ENCODE data around the gene PLA2G10.
"Not testable (repeated sequence)": the region's sequence is repeated elsewhere in the genome, so short reads cannot be mapped to it uniquely, and the experiment has no call there.

PLA2G10 gene

DNA sequence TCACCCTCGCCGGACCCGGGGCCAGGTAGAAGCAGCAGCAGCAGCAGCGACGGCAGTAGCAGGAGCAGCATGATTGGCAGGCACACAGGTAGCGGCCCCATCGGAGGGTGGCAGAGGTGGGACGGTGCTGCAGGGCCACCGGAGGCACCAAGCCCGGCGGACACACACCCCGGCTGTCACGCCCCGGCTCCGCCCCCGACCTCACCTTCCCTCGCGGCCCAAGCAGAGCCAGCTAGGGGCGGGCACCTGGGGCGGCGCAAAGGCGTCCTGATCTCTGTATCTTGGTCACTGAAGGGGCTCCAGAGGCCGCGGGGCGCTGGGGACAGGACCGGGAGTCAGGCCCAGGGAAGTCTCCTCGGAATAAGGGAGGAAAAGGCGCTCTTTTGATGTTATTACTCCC, at the start of gene PLA2G10:
PLA2G10 (minus strand) TSS at position 180 of the 400 bp plus-strand sequence; CDS start at position 101, 79 bp downstream.
- DNase-seq (ENCODE audit: low read depth in 4 of 4, low spot score in 1 of 4): not testable (repeated sequence)

- DNase-seq (ENCODE audit: low read depth in 4 of 4, low spot score in 1 of 4): not testable (repeated sequence)
Measured at GRCh38 chr16:14742273-14743128, 48.4 kb upstream of the PLA2G10 start, which contains the start of gene NPIPA2. TSS of gene NPIPA2 (plus strand) at chr16:14742533. CDS start at chr16:14748066, 5,533 bp downstream.

- DNase-seq (ENCODE audit: low read depth in 4 of 4, low spot score in 1 of 4): not testable (repeated sequence)
Measured at GRCh38 chr16:14741794-14742193, 47.7 kb upstream of the PLA2G10 start.

- not testable (repeated sequence) for DNase-seq (ENCODE audit: low read depth in 4 of 4, low spot score in 1 of 4)
Measured at GRCh38 chr16:14740832-14741385, 46.8 kb upstream of the PLA2G10 start.

GRCh38 chr16:14733233-14733632, 39.1 kb upstream of the PLA2G10 start:
- DNase-seq (ENCODE audit: low read depth in 4 of 4, low spot score in 1 of 4): not testable (repeated sequence)

GRCh38 chr16:14703156-14704011, 9.3 kb upstream of the PLA2G10 start, which contains the start of gene NPIPA3:
TSS of gene NPIPA3 (plus strand) at chr16:14703411. CDS start at chr16:14708944, 5,533 bp downstream.
- not testable (repeated sequence) for DNase-seq (ENCODE audit: low read depth in 4 of 4, low spot score in 1 of 4)

DNA sequence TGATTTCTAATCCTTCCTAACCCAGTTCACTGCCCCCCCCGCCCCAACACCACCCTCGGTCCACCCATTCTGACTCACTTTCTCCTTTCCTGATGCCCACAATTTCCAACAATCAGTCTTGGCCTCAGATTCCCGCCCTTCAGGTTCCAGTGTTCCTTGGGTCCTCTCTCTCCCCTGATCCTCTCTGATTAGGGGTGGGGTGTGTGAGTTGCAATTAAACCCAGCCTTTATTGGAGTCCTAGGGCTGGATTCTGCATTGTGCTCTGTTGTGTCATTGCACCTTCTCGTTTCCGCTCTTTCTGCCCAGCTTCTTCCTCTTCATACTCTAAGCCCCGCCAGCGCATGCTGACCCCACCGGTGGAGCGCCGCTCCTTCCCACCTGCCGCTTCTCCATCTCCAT, 8.6 kb upstream of the PLA2G10 start:
- DNase-seq (ENCODE audit: low read depth in 4 of 4, low spot score in 1 of 4): not testable (repeated sequence)

GRCh38 chr16:14701859-14702258, 7.8 kb upstream of the PLA2G10 start:
- not testable (repeated sequence) for DNase-seq (ENCODE audit: low read depth in 4 of 4, low spot score in 1 of 4)

DNA sequence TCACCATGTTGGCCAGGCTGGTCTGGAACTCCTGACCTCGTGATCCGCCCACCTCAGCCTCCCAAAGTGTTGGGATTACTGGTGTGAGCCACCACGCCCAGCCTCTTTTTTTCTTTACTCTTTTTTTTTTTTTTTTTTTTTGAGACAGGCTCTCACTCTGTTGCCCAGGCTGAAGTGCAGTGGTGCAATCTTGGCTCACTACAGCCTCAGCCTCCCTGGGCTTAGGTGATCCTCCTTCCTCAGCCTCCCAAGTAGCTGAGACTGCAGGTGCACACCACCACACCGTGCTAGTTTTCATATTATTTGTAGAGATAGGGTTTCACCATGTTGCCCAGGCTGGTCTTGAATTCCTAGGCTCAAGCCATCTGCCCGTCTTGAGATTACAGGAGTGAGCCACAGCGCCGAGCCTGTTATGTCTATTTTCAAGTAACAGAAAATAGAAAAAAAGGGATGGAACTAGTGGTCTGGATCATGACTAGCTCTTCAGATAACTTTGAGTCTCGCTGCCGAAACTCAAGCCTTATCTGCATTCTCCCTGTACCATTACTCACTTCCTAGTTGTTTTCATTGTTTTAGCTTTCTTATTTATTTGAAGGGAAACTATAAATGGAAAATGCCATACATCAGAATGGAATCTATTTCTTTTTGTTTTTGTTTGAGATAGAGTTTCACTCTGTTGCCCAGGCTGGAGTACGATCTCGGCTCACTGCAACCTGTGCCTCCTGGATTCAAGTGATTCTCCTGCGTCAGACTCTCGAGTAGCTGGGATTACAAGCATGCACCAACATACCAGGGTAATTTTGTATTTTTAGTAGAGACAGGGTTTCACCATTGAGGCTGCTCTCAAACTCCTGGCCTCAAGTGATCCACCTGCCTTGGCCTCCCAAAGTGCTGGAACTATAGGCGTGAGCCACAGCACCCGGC, 8.0 kb downstream of the PLA2G10 start:
- DNase-seq (ENCODE audit: low read depth in 4 of 4, low spot score in 1 of 4): not testable (repeated sequence)

- no peak for DNase-seq (ENCODE audit: low read depth in 4 of 4, low spot score in 1 of 4)
Measured at GRCh38 chr16:14682121-14682520, 12.0 kb downstream of the PLA2G10 start.

DNA sequence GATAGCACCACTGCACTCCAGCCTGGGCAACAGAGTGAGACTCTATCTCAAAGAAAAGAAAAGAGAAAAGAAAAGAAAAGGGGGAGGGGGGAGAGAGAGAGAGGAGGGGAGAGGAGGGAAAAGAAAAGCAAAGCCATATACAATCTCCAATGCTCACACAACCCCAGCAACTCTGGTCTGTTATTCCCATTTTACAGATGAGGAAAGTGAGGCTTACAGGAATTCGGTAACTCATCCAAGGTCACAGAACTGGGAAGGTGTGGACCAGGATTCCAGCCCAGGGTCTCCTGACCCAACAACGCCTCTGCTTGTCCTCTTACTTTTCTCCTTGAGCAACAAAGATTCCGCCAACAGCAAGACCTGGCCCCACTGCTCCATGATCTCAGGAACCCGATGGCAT, 13.0 kb downstream of the PLA2G10 start:
- no peak for DNase-seq (ENCODE audit: low read depth in 4 of 4, low spot score in 1 of 4)

GRCh38 chr16:14680396-14680795, 13.7 kb downstream of the PLA2G10 start:
- not testable (repeated sequence) for DNase-seq (ENCODE audit: low read depth in 4 of 4, low spot score in 1 of 4)

DNA sequence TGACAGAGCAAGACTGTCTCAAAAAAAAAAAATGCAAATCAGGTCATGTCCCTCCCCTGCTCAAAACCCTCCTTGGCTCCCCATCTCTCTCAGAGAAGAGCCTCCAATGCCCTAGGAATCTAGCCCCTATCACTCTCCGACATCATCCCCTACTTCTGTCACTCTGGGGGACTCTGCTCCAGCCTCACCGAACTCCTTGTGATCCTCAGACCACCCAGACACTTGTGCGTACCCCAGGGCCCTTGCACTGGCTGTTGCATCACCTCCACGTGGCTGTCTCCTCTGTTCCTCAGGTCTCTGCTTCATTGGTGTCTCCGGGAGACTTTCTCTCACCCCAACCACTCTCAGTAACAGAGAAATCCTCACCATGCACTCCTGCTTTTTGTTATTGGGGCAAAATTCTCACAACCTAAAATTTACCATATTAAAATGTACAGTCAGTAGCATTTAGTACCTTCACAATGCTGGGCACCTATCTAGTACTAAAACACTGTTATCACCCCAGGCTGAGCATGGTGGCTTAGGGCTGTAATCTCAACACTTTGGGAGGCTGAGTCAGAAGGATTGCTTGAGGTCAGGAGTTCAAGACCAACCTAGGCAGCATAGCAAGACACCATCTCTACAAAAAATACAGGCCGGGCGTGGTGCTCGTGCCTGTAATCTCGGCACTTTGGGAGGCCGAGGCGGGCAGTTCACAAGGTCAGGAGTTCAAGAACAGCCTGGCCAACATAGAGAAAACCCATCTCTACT, 15.2 kb downstream of the PLA2G10 start:
- no peak for DNase-seq (ENCODE audit: low read depth in 4 of 4, low spot score in 1 of 4)

- DNase-seq (ENCODE audit: low read depth in 4 of 4, low spot score in 1 of 4): no peak
Measured at GRCh38 chr16:14677627-14678026, 16.5 kb downstream of the PLA2G10 start.

- no peak for DNase-seq (ENCODE audit: low read depth in 4 of 4, low spot score in 1 of 4)
Measured at GRCh38 chr16:14676633-14677032, 17.5 kb downstream of the PLA2G10 start.

- DNase-seq (ENCODE audit: low read depth in 4 of 4, low spot score in 1 of 4): no peak
Measured at GRCh38 chr16:14672403-14672971, 21.6 kb downstream of the PLA2G10 start.

DNA sequence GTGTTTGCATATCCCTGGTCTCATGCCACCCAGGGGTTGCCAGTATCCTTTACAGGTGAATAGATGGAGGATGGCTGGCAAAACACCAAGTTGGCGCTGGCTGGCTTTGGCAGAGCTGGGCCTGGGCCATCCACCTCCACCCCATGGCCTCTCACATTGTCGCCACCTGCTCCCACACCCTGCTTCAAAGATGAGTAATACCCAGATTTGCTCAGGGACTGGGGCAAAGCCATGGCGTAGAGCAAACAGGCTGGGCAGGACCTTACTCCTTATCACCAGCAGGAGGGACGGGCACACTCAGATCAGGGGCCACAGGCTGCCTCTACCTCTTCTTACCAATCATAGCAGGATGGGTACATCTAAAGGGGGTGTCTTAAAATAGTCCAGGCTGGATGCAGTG, 24.3 kb downstream of the PLA2G10 start:
- DNase-seq (ENCODE audit: low read depth in 4 of 4, low spot score in 1 of 4): no peak

- no peak for DNase-seq (ENCODE audit: low read depth in 4 of 4, low spot score in 1 of 4)
Measured at GRCh38 chr16:14668556-14669223, 25.4 kb downstream of the PLA2G10 start.

Data from stimulated activated CD4-positive, alpha-beta T cell treated with anti-CD3 and anti-CD28 coated beads, Interleukin-1b, Interleukin-23, amount 100 ng/mL, for 24 hours (primary cell).